PC-3 (cell line): ENCODE measurements around the gene DIRAS1. TPM values are rescaled to one million over a fixed set of nuclear protein-coding genes. Genes with fewer than 3 reads are reported as not detected.

Experiments
- ATAC-seq: fragments of 200-7000 bp; cut with Tn5 transposase; 2 replicates; pipeline ENCODE4 v1.9.1; 2020; ENCODE audit warnings: mild to moderate bottlenecking, moderate library complexity
- BruUV-seq: library from RNA; stranded (reverse); fragments of 400-500 nt; replicated peaks from 2 replicates; lab custom pipeline; 2021; lab: Mats Ljungman, UMichigan
- CTCF ChIA-PET: fragments of 300-600 bp; sonication (Branson Sonifier 250); formaldehyde crosslinking; loops from one replicate; lab custom pipeline; 2022; ENCODE audit warnings: antibody characterized with exemption; lab: Charles Lee
- POLR2A ChIA-PET: fragments of 300-600 bp; sonication (Branson Sonifier 250); formaldehyde crosslinking; loops from one replicate; lab custom pipeline; 2022; ENCODE audit warnings: antibody characterized with exemption; ENCODE audit not compliant: unreplicated experiment; lab: Charles Lee
- DNase-seq: peaks from one replicate; pipeline ENCODE4 v3.0.0-alpha.2; 2015
- H2AFZ ChIP-seq: fragments of 300-600 bp; sonication (generic); 2 replicates; pipeline ENCODE4 v1.6.0; 2016; ENCODE audit warnings: antibody characterized with exemption, low read length
- H3F3A ChIP-seq: fragments of 300-600 bp; sonication (generic); one replicate; pipeline ENCODE4 v1.6.0; 2017; ENCODE audit warnings: antibody characterized with exemption, low read length, control low read depth, mild to moderate bottlenecking; ENCODE audit not compliant: unreplicated experiment
- H3K27ac ChIP-seq: fragments of 300-600 bp; sonication (generic); 2 replicates; pipeline ENCODE4 v1.5.1; 2016; ENCODE audit warnings: mild to moderate bottlenecking, low read length
- H3K27me3 ChIP-seq: fragments of 300-600 bp; sonication (generic); 2 replicates; pipeline ENCODE4 v1.6.1; 2016; ENCODE audit warnings: low read length, mixed read lengths
- H3K36me3 ChIP-seq: fragments of 300-600 bp; sonication (generic); 2 replicates; pipeline ENCODE4 v1.6.1; 2016; ENCODE audit warnings: low read depth, mixed run types, low read length, mixed read lengths
- H3K4me1 ChIP-seq: fragments of 300-600 bp; sonication (generic); 2 replicates; pipeline ENCODE4 v1.5.1; 2016; ENCODE audit warnings: low read length; ENCODE audit not compliant: insufficient read depth
- H3K4me2 ChIP-seq: fragments of 300-600 bp; sonication (generic); 2 replicates; pipeline ENCODE4 v1.6.0; 2016; ENCODE audit warnings: low read length
- H3K4me3 ChIP-seq: fragments of 300-600 bp; sonication (generic); 2 replicates; pipeline ENCODE4 v1.5.1; 2016; ENCODE audit warnings: mild to moderate bottlenecking, low read length, mixed read lengths
- H3K79me2 ChIP-seq: fragments of 300-600 bp; sonication (generic); 2 replicates; pipeline ENCODE4 v1.6.1; 2017; ENCODE audit warnings: low read length, mixed read lengths
- H3K9ac ChIP-seq: fragments of 300-600 bp; sonication (generic); 2 replicates; pipeline ENCODE4 v1.6.0; 2016; ENCODE audit warnings: mild to moderate bottlenecking, low read length
- H3K9me2 ChIP-seq: fragments of 300-600 bp; sonication (generic); replicated peaks from 2 replicates; pipeline ENCODE4 v1.6.1; 2016; ENCODE audit warnings: mixed run types, low read length, mixed read lengths
- H3K9me3 ChIP-seq: fragments of 300-600 bp; sonication (generic); 2 replicates; pipeline ENCODE4 v1.6.1; 2016; ENCODE audit warnings: low read length, mixed read lengths
- H4K20me1 ChIP-seq: fragments of 300-600 bp; sonication (generic); 2 replicates; pipeline ENCODE4 v1.6.1; 2016; ENCODE audit warnings: low read length, mixed read lengths
- CTCF ChIP-seq: fragments of 300-600 bp; sonication (generic); conservative IDR thresholded peaks from 2 replicates; pipeline ENCODE4 v1.5.1; 2017; ENCODE audit warnings: antibody characterized with exemption, low read depth, mild to moderate bottlenecking, low read length
- EZH2 ChIP-seq: fragments of 300-600 bp; sonication (generic); IDR thresholded peaks from one replicate; pipeline ENCODE4 v1.6.1; 2017; ENCODE audit warnings: antibody characterized with exemption, mild to moderate bottlenecking, low read length; ENCODE audit not compliant: unreplicated experiment
- EZH2phosphoT487 ChIP-seq: fragments of 300-600 bp; sonication (generic); IDR thresholded peaks from 2 replicates; pipeline ENCODE4 v1.6.1; 2018; ENCODE audit warnings: mild to moderate bottlenecking, antibody characterized with exemption, low read length, borderline replicate concordance
- intact Hi-C: fragments of 100-400 bp; cut with micrococcal nuclease; formaldehyde crosslinking; loops from 2 replicates; pipeline ENCODE4 v1.9.0; 2023
- total RNA-seq: library from RNA; depleted of rRNA; stranded (reverse); fragments of >200 nt; gene quantifications from 2 replicates; pipeline ENCODE4 v1.2.3, GENCODE V29; 2014

Gene DIRAS1
- total RNA-seq, 1 experiment from 2014 or later = 2.0 TPM

GRCh38 chr19:2716722-2717637, 4.2 kb downstream of the DIRAS1 start:
- BruUV-seq = no TSS peak
- Histone ChIP-seq H4K20me1 (no peaks in the 10 kb centered on the region), H3K27me3 (no peaks in the 10 kb centered on the region), H3K79me2 (no peaks in the 10 kb centered on the region), H3K4me1 (no peaks in the 10 kb centered on the region), H3K4me2 (no peak overlapping the region), H3K27ac (no peak overlapping the region), H3K9me3 (0 out of 2 replicates have a peak, but pooled peaks cover 7% of the 10 kb centered on the region), H3K4me3 (no peak overlapping the region), H3K36me3 (no peaks in the 10 kb centered on the region), H3K9me2 (no peaks in the 10 kb centered on the region), H3K9ac (no peak overlapping the region), H2AFZ (no peak overlapping the region), H3F3A (no peaks in the 10 kb centered on the region)
- ChIA-PET POLR2A (no interaction called here), CTCF (no interaction called here)
- no peak for DNase-seq
- TF ChIP-seq CTCF (no peak), EZH2phosphoT487 (no peak), EZH2 (no peak)
- intact Hi-C loops = no loop called here
- no peak for ATAC-seq

- intact Hi-C loops = no loop called here
- BruUV-seq = no TSS peak
- ATAC-seq (no peak), DNase-seq (no peak)
- Histone ChIP-seq H3K9me3 (0 out of 2 replicates have a peak, but pooled peaks cover 7% of the 10 kb centered on the region), H3K27me3 (no peaks in the 10 kb centered on the region), H3K4me1 (no peaks in the 10 kb centered on the region; the same call in 1 of the 2 replicates), H3K9ac (no peak overlapping the region), H2AFZ (no peak overlapping the region), H3K4me2 (no peak overlapping the region), H3K27ac (no peak overlapping the region), H4K20me1 (no peaks in the 10 kb centered on the region), H3K79me2 (no peaks in the 10 kb centered on the region), H3F3A (no peaks in the 10 kb centered on the region), H3K9me2 (no peaks in the 10 kb centered on the region), H3K36me3 (no peaks in the 10 kb centered on the region), H3K4me3 (no peak overlapping the region)
- TF ChIP-seq EZH2phosphoT487 (no peak), CTCF (no peak), EZH2 (no peak)
- ChIA-PET CTCF (no interaction called here), POLR2A (no interaction called here)
Measured at GRCh38 chr19:2716275-2716650, 4.9 kb downstream of the DIRAS1 start.
